Psoas muscle (tissue), 8 donors: ENCODE results near the gene RFX2. TPM values are rescaled to one million over a fixed set of nuclear protein-coding genes. Genes with fewer than 3 reads are reported as not detected.
"Not testable (repeated sequence)": the region's sequence is repeated elsewhere in the genome, so short reads cannot be mapped to it uniquely, and the experiment has no call there.

Source experiments
- ATAC-seq, 4 donors: fragments of 200-7000 bp; cut with Tn5 transposase; one replicate each; pipeline ENCODE4 v1.9.1; 2020; ENCODE audit warnings: moderate library complexity in 3 of 4, mild to moderate bottlenecking in 2 of 4
- DNase-seq, 2 donors: peaks; one replicate each; pipeline ENCODE4 v3.0.0-alpha.2; 2020
- H3K27ac ChIP-seq: fragments of 200-600 bp; one replicate; pipeline ENCODE4 v1.8.0; 2022
- H3K27me3 ChIP-seq, 3 donors: fragments of 200-600 bp in 1 of 3; one replicate each; pipeline versions ENCODE4 v1.6.1 to v1.8.0; 2013 to 2022; ENCODE audit warnings: low read length in 2 of 3, mild to moderate bottlenecking in 2 of 3, moderate library complexity in 1 of 3; ENCODE audit not compliant: insufficient read depth in 3 of 3
- H3K36me3 ChIP-seq, 2 donors: fragments of 200-600 bp in 1 of 2; one replicate each; pipeline versions ENCODE4 v1.6.1 to v1.8.0; 2013 to 2022; ENCODE audit warnings: low read depth in 1 of 2, mild to moderate bottlenecking in 1 of 2, moderate library complexity in 1 of 2; ENCODE audit not compliant: insufficient read depth in 1 of 2
- H3K4me1 ChIP-seq: fragments of 200-600 bp; one replicate; pipeline ENCODE4 v1.8.0; 2022
- H3K4me3 ChIP-seq: fragments of 200-600 bp; one replicate; pipeline ENCODE4 v1.8.0; 2022; ENCODE audit warnings: mild to moderate bottlenecking
- H3K9me3 ChIP-seq: fragments of 200-600 bp; one replicate; pipeline ENCODE4 v1.8.0; 2022
- CTCF ChIP-seq: fragments of 200-600 bp; IDR thresholded peaks from one replicate; pipeline ENCODE4 v1.8.0; 2022; ENCODE audit warnings: antibody characterized with exemption
- WGBS, 3 donors: extraction: QIAGEN DNeasy Blood & Tissue Kit; methylation state at CpG; one replicate each; pipeline versions ENCODE4 v1.1.6 to v1.1.7; 2013; 5-methylcytosine and 5-hydroxymethylcytosine counted together
- intact Hi-C, 2 donors: fragments of 100-400 bp; cut with DNase I; formaldehyde crosslinking; loops; one replicate each; pipeline versions ENCODE4 v1.11.0 to v1.14.2; 2022
- polyA plus RNA-seq, 3 donors: library from polyadenylated mRNA; stranded (reverse); fragments of 200-250 nt; gene quantifications; one replicate each; pipeline ENCODE4 v1.2.3, GENCODE V29; 2013
- total RNA-seq, 4 donors: library from RNA; stranded (reverse); fragmentation: NEBNext Ultra II Directional in 2 of 4; extraction: Animal tissue kit (Norgen Biotek cat#: 25700) in 2 of 4; gene quantifications; one replicate each; pipeline versions ENCODE4 v1.2.1 to v1.2.4, GENCODE V29; 2021 to 2023
- donor health status: healthy with polysubstance abuse.
- donor health status: DM: no; HTN: no; CAD: no; lungs with moderate emphysema.
- donor health status: Bipolar disorder and iron deficiency.
- donor health status: healthy.
- donor health status: DM: yes; HTN: yes; CAD: no.
- donor health status: DM: no; HTN: no; CAD: no.
- donor health status: DM: no; HTN: no; CAD: no.
- donor health status: DM: yes; HTN: yes; CAD: no.

The RFX2 gene
- total and polyA plus RNA-seq, 7 donors = 0.58 to 2.1 (median 1.0) TPM

GRCh38 chr19:5961969-5962945 lies 148.0 kb downstream of the RFX2 start:
- DNase-seq = no peak

GRCh38 chr19:5961641-5961968 lies 148.7 kb downstream of the RFX2 start:
- intact Hi-C loops = not testable (repeated sequence)
- peak overlapping the region; percentile 39 for H3K27ac ChIP-seq
- 79 to 86% (median 81%) methylated on average over 5 to 6 of the region's 6 CpGs for WGBS, 3 donors

More at GRCh38 chr19:5961969-5962945, 148.0 kb downstream of the RFX2 start:
- ATAC-seq = peak; percentile 24 to 49 (median 36)
- TF ChIP-seq CTCF = no peak
- peaks cover 61% of the 10 kb centered on the region for H3K4me1 ChIP-seq
- no peaks in the 10 kb centered on the region for H3K27me3 ChIP-seq
- H3K36me3 ChIP-seq = peaks cover 0 to 11% of the 10 kb centered on the region in 2 donors
- H3K4me3 ChIP-seq = no peak overlapping the region
- H3K9me3 ChIP-seq = no peaks in the 10 kb centered on the region
- WGBS, 3 donors = 45 to 59% (median 51%) methylated on average over 29 of the region's 29 CpGs
- intact Hi-C loops = no loop called here
- peak overlapping the region; percentile 39 for H3K27ac ChIP-seq

GRCh38 chr19:5960005-5961001 lies 150.0 kb downstream of the RFX2 start:
- no peak for TF ChIP-seq CTCF
- intact Hi-C loops = no loop called here
- peak in 1 of 2 donors; percentile 45 for DNase-seq
- 44 to 59% (median 49%) methylated on average over 18 of the region's 18 CpGs for WGBS, 3 donors
- no peak overlapping the region for H3K27ac ChIP-seq
- no peak overlapping the region for H3K4me3 ChIP-seq
- peaks cover 0 to 5% of the 10 kb centered on the region in 2 donors for H3K36me3 ChIP-seq
- peaks cover 43% of the 10 kb centered on the region for H3K4me1 ChIP-seq
- peak in 2 of 4 donors; percentile 16 to 22 for ATAC-seq
- no peaks in the 10 kb centered on the region for H3K9me3 ChIP-seq
- H3K27me3 ChIP-seq = no peaks in the 10 kb centered on the region

More at GRCh38 chr19:5961641-5961968, 148.7 kb downstream of the RFX2 start:
- H3K36me3 ChIP-seq = peaks cover 0 to 11% of the 10 kb centered on the region in 2 donors
- not testable (repeated sequence) for H3K4me3 ChIP-seq, H3K9me3 ChIP-seq, H3K27me3 ChIP-seq, DNase-seq, ATAC-seq
- peaks cover 54% of the 10 kb centered on the region for H3K4me1 ChIP-seq

GRCh38 chr19:5959260-5960004 lies 150.9 kb downstream of the RFX2 start:
- peaks cover 0 to 4% of the 10 kb centered on the region in 2 donors for H3K36me3 ChIP-seq
- H3K4me3 ChIP-seq = no peak overlapping the region
- 74 to 77% (median 76%) methylated on average over 14 of the region's 14 CpGs for WGBS, 3 donors
- no peak overlapping the region for H3K27ac ChIP-seq
- intact Hi-C loops = no loop called here
- TF ChIP-seq CTCF = no peak
- peaks cover 50% of the 10 kb centered on the region for H3K4me1 ChIP-seq
- DNase-seq (no peak), ATAC-seq (no peak)
- H3K27me3 ChIP-seq = no peaks in the 10 kb centered on the region
- H3K9me3 ChIP-seq = no peaks in the 10 kb centered on the region
